HG03457 (cell line): Measurements from ENCODE around the gene KCNQ4.

Experiments used
- ATAC-seq: cut with Tn5 transposase; IDR thresholded peaks from one replicate; pipeline ENCODE4 v1.9.1; 2021; ENCODE audit warnings: moderate number of reproducible peaks; ENCODE audit not compliant: unreplicated experiment

KCNQ4 gene

DNA sequence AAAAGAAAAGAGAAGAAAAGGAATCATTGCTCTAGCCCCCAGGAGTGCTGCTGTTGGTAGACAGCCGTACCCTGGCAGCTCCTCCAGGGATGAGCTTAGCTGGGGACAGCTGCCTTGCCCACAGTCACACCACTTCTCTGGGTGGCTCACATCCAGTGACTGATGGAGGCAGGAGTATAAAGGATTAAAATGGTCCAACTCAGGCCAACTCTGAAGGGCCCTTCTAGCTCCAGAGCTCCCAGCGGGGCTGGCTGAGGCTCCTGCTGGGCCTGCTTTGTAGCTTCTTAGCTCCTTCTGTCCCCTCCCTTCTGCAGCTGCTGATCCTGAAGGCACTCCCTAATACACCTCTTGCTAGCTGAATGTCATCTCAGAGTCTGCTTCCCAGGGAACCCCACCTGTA, 74.2 kb downstream of the KCNQ4 start:
- ATAC-seq: no peak

- no peak for ATAC-seq
Observed at GRCh38 chr1:40858856-40859416, 75.3 kb downstream of the KCNQ4 start.

DNA sequence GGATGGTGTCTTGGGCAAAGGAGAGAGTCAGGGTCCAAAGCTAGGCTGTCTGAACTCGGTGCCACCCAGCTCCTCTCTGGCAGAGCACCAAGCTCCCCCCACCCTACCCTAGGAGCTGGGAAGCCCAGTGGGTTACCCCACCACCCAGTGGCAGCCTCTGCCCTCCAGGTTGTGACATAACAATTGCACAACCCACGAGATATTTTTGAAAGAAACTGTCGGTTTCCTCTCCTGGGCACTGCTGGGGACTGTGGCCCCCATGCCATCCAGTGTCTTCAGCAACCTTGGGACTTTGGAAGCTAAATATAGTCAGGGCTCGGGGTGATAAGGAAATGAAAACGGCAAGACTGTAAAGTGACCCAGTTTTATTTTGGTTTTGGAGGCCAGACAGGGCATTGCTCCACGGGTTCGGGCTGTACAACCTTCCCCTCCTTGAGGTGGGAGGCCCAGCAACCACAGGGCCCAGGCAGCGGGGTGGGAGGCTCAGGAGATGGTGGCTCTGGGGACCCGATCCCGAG, 77.2 kb downstream of the KCNQ4 start:
- ATAC-seq: no peak

- peak; percentile 12 for ATAC-seq
Observed at GRCh38 chr1:40861224-40862003, 77.8 kb downstream of the KCNQ4 start.

GRCh38 chr1:40862008-40862863, 78.6 kb downstream of the KCNQ4 start, which contains the start of gene CITED4:
TSS of gene CITED4 (minus strand) at chr1:40862363. CDS start at chr1:40862127, 236 bp downstream.
- ATAC-seq: peak; percentile 75

GRCh38 chr1:40868051-40868723, 84.6 kb downstream of the KCNQ4 start:
- no peak for ATAC-seq

DNA sequence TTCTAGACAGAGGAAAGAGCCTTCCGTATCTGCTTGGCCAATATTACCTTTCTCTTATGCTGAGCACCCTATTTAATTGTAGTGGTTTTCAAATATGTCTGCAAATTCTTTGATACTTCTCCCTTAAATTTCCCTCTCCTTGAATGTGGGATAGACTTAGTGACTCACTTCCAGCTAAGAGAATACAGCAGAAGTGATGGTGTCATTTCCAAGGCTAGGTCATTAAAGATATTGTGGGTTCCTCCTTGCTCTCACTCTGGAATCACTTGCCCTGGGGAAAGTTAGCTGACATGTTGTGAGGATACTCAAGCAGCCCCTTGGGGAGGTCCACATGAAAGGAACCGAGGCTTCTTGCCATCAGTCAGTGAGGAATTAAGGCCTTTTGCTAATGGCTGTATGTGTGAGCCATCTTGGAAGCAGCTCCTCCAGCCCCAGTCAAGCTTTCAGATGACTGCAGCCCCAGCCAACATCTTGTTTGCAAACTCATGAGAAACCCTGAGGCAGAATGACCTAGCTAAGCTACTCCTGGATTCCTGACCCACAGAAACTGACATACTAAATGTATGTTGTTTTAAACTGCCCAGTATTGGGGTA, 86.6 kb downstream of the KCNQ4 start:
- ATAC-seq: no peak

DNA sequence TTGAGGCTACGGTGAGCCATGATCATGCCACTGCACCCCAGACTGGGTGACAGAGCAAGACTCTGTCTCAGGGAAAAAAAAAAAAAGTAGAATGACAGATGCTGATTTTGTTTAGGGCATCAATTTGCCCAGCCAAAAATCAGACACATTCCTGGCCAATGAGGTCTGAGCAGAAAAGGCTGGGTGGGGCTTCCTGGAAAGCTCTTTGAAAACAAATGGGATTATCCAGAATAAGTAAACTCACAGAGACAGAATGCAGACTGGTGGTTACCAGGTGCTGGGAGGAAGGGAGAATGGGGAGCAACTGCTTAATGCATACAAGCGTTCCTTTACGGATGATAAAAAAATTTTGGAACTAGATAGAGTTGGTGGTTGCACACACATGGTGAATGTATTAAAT, 88.7 kb downstream of the KCNQ4 start:
- ATAC-seq: no peak

GRCh38 chr1:40873863-40874472, 90.4 kb downstream of the KCNQ4 start:
- no peak for ATAC-seq

DNA sequence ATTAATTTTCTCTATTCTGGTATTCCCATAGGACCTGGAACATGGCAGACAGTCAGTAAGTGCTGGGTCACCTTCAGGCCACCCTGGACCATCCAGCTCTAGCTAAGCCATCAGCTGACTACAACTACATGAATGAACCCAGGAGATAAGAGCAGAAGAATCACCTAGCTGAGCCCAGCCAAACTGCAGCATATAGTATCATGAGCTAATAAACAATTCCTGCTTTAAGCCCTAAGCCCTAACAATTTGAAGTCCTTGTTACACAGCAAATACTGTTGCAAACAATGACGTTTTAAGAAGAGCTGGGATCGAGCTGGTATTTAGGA, 92.8 kb downstream of the KCNQ4 start:
- ATAC-seq: no peak

DNA sequence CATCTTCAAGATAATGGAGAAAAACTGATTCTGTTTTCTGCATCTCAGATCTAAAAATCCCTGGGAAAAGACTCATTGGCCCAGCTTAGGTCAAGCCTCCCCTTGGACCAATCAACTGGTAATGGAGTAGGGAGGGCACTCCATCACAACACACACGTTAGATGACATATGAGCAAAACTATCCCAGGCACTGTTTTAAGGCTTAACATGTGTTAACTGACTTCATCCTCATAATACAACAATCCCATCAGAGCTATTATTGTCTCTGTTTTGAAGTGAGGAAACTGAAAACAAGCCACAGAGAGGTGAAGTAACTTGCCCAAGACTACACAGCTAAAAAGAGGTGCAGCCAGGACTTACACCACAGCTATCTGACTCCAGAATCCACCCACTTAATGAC, 93.3 kb downstream of the KCNQ4 start:
- no peak for ATAC-seq

- ATAC-seq: no peak
Observed at GRCh38 chr1:40877698-40878097, 94.1 kb downstream of the KCNQ4 start.

DNA sequence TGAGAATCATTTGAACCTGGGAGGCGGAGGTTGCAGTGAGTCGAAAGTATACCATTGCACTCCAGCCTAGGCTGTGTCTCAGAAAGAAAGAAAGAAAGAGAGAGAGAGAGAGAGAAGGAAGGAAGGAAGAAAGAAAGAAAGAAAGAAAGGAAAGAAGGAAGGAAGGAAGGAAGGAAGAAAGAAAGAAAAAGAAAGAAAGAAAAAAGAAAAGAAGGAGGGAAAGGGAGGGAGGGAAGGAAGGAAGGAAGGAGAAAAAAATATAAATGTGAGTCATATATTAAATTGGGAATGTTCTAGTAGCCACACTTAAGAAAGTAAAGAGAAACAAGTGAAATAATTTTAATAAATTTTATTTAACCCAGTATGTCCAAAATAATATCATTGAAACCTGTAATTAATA, 95.3 kb downstream of the KCNQ4 start:
- ATAC-seq: no peak

DNA sequence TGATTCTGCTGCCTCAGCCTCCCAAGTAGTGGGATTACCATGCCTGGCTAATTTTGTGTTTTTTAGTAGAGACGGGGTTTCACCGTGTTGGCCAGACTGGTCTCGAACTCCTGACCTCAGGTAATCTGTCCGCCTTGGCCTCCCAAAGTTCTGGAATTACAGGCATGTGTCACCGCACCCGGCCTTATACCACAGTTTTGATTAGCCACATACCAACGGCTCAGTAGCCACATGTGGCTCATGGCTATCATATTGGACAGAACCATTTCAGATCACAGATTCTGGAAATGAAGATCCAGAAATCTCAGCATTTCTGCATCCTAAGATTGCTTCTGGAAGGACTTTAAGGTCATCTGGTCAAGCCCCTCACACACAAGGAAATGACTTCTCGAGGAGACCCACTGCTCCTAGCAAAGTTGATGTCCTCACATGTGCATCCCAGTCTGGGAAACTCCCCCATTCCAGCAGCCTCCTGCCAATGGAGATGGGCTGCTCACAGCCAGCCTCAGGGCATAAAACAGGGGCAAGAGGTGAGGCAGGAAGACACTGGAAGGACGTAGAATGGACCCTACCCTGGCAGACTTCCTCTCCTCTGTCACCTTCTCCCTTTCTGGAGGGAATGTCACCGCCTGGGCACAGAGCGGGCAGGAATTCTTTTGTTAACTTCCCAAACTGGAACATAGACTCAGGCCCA, 96.0 kb downstream of the KCNQ4 start:
- no peak for ATAC-seq

- no peak for ATAC-seq
Observed at GRCh38 chr1:40880813-40881549, 97.4 kb downstream of the KCNQ4 start.

GRCh38 chr1:40884055-40884795, 100.6 kb downstream of the KCNQ4 start:
- ATAC-seq: no peak

DNA sequence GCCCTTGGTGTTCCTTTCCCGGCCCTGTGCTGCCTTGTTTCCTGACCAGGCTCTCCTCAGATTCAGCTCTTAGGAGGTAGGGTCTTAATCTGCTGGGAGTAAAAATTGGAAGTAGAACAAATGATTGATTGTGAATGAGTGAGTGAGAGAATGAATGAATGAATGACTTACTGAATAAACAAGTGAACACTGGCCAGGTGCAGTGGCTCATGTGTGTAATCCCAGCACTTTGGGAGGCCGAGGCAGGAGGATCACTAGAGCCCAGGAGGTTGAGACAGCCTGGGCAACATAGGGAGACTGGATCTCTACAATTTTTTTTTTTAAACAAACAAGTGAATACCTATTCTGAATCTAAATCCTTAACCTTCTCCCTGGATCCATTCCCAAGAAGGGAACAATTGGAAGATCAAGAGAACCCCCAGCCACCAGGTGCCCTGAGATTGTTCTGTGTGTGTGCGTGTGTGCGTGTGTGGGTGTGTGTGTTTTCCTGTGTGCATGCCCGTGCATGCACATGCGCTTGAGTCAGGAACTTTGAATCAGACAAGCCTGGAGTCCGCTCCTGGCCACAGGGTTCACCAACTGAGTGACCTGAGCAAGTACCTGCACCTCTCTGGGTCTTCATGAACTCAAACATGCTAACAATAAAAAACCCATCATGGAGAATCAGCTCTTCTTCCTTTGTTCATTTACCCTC, 102.9 kb downstream of the KCNQ4 start:
- no peak for ATAC-seq

DNA sequence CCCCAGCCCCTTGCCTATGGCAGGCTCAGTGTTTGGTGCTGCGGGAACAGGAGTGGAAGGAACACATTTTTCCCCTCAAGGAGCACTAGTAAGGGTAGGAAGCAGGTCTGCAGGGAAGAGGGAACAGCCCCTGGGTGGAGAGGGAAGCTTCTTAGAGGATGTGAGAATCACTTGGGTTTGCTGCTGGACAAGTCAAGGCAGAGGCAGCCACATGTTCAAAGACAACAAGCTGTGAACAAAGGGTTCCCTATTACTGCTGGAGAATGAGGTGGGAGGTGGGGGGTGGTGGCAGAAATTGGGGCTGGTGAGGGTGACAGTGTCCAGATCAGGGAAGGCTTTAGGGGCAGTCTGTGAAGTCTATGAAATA, 103.4 kb downstream of the KCNQ4 start:
- no peak for ATAC-seq
